ENCODE results near the gene FBXL16. TPM values are rescaled to one million over a fixed set of nuclear protein-coding genes. Genes with fewer than 3 reads are reported as not detected.
"Not testable (repeated sequence)": the region's sequence is repeated elsewhere in the genome, so short reads cannot be mapped to it uniquely, and the experiment has no call there.

Gene FBXL16
- total RNA-seq, 1 donor from 2014 or later: not detected

DNA sequence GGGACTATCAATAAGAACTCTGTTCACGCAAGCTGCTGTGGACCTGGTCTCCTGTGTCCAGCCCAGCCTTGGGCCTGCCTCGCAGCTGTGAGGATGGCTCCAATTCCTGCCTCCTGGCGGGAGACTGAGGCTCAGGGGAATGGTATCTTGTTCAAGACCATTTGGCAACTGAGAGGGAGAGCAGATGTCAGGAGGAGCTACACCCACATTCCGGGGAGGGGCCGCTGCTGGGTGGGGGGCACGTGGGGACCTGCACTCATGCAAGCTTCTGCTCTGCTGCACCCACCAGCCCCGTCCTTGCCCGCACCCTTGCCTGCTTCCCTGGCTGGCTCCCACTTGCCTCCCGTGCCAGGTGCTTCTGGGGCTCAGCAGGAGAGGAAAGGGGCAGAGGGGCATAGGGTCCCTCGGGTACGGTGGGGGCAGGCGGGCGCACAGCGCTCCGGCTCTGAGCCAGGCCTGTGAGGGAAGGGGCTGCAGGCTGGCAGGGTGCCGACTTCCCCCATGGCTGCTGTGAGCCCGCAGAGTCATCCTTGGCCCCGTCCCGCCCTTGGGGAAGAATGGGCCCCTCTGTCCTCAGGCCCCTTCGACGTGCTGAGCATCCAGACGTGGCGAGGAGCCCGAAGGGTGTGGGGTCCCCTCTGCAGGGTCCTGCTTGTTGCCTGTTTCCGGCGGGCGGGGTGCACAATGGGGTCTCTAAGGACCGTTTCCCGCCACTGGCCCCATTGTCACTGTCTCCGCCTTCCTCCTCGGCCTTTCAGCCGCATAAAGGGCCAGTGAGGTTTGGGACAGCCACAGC, 12.0 kb upstream of the FBXL16 start:
- H3K4me3 ChIP-seq (ENCODE audit: low read length in 3 of 3): no peak overlapping the region
- peaks cover 38 to 53% (median 38%) of the 10 kb centered on the region in 3 donors for H3K4me1 ChIP-seq (ENCODE audit: control insufficient read depth in 3 of 3, insufficient read depth in 3 of 3, low read length in 3 of 3)
- no peak overlapping the region for H3K9ac ChIP-seq (ENCODE audit: low read depth in 1 of 3, low read length in 3 of 3)
- H3K27ac ChIP-seq (ENCODE audit: low read depth, low read length): no peak overlapping the region
- H3K9me3 ChIP-seq (ENCODE audit: control insufficient read depth in 3 of 3, low read length in 3 of 3): no peaks in the 10 kb centered on the region
- H3K27me3 ChIP-seq (ENCODE audit: control insufficient read depth in 3 of 3, insufficient read depth in 3 of 3, low read length in 3 of 3): peaks cover 0 to 7% (median 5%) of the 10 kb centered on the region in 3 donors
- peaks cover 0 to 2% (median 2%) of the 10 kb centered on the region in 3 donors for H3K36me3 ChIP-seq (ENCODE audit: control insufficient read depth in 3 of 3, insufficient read depth in 3 of 3, low read length in 3 of 3)

DNA sequence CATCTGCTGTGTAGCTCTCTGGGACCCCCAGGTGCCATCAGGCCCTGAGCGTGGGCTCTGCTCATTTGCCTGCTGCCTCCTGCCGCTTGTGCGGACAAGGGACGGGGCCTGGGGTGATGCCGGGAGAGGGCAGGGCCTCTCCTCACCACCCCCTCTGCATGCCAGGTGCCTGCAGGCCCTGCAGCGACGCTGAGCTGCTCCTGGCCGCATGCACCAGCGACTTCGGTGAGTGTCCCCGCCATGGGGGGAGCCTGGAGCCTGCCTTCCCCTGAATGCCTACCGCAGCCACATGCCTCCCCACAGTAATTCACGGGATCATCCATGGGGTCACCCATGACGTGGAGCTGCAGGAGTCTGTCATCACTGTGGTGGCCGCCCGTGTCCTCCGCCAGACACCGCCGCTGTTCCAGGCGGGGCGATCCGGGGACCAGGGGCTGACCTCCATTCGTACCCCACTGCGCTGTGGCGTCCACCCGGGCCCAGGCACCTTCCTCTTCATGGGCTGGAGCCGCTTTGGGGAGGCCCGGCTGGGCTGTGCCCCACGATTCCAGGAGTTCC, 11.2 kb upstream of the FBXL16 start:
- Histone ChIP-seq H3K4me3 (ENCODE audit: low read length in 3 of 3) (no peak overlapping the region), H3K4me1 (ENCODE audit: control insufficient read depth in 3 of 3, insufficient read depth in 3 of 3, low read length in 3 of 3) (peaks cover 36 to 52% (median 36%) of the 10 kb centered on the region in 3 donors), H3K9ac (ENCODE audit: low read depth in 1 of 3, low read length in 3 of 3) (no peak overlapping the region)

DNA sequence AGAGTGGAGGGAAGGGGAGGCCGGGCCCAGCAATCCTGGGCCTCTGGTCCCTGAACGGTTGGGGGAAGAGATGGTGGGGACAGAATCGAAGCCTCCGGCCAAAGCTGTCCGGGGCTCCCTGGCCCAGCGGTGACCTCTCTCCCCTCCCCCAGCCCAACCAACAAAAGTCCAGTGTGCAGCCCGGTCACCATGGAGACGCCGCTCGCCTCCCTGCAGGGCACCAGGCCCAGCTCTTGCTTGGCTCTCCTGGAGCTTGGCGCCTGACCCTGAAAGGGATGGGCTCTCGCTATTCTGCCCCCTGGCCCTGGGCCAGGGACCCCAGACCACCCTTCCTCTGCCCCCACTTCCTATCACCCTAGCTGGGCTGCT, 10.6 kb upstream of the FBXL16 start:
- peaks cover 32 to 46% (median 33%) of the 10 kb centered on the region in 3 donors for H3K4me1 ChIP-seq (ENCODE audit: control insufficient read depth in 3 of 3, insufficient read depth in 3 of 3, low read length in 3 of 3)
- H3K9me3 ChIP-seq (ENCODE audit: control insufficient read depth in 3 of 3, low read length in 3 of 3): no peaks in the 10 kb centered on the region

More for the DNA sequence above, 11.2 kb upstream of the FBXL16 start:
- Histone ChIP-seq H3K36me3 (ENCODE audit: control insufficient read depth in 3 of 3, insufficient read depth in 3 of 3, low read length in 3 of 3) (peaks cover 0 to 2% (median 0%) of the 10 kb centered on the region in 3 donors), H3K27me3 (ENCODE audit: control insufficient read depth in 3 of 3, insufficient read depth in 3 of 3, low read length in 3 of 3) (peaks cover 0 to 7% (median 5%) of the 10 kb centered on the region in 3 donors), H3K27ac (ENCODE audit: low read depth, low read length) (no peak overlapping the region), H3K9me3 (ENCODE audit: control insufficient read depth in 3 of 3, low read length in 3 of 3) (no peaks in the 10 kb centered on the region)

DNA sequence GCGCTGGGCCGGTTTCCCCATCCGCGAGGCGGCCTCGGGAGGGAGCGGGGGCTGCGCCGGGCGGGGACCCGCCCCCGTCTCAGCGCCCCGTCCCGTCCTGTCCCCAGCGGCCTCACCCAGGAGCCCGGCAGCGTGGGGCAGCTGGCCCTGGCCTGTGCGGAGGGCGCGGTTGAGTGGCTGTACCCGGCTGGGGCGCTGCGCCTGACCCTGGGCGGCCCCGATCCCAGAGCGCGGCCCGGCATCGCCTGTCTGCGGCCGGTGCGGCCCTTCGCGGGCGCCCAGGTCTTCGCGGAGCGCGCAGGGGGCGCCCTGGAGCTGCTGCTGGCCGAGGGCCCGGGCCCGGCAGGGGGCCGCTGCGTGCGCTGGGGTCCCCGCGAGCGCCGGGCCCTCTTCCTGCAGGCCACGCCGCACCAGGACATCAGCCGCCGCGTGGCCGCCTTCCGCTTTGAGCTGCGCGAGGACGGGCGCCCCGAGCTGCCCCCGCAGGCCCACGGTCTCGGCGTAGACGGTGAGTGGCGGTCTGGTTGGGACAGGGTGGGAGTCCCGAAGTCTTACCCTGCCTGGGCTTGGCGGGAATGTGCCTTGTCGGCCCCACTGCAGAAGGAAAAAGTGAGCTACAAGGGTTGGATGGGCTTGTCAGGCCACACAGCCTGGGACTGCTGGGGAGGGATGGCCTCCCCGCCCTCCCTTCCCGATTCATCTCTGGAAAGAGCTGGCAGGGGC, 10.0 kb upstream of the FBXL16 start:
- H3K27ac ChIP-seq (ENCODE audit: low read depth, low read length): no peak overlapping the region
- H3K36me3 ChIP-seq (ENCODE audit: control insufficient read depth in 3 of 3, insufficient read depth in 3 of 3, low read length in 3 of 3): peaks cover 0 to 2% (median 0%) of the 10 kb centered on the region in 3 donors
- no peaks in the 10 kb centered on the region for H3K9me3 ChIP-seq (ENCODE audit: control insufficient read depth in 3 of 3, low read length in 3 of 3)
- H3K27me3 ChIP-seq (ENCODE audit: control insufficient read depth in 3 of 3, insufficient read depth in 3 of 3, low read length in 3 of 3): peaks cover 10 to 17% (median 15%) of the 10 kb centered on the region in 3 donors
- H3K4me1 ChIP-seq (ENCODE audit: control insufficient read depth in 3 of 3, insufficient read depth in 3 of 3, low read length in 3 of 3): peaks cover 32 to 44% (median 33%) of the 10 kb centered on the region in 3 donors
- H3K4me3 ChIP-seq (ENCODE audit: low read length in 3 of 3): peak overlapping the region; percentile 38 to 76 (median 66)
- H3K9ac ChIP-seq (ENCODE audit: low read depth in 1 of 3, low read length in 3 of 3): peak overlapping the region; percentile 23 to 74 (median 33)

More for the DNA sequence above, 10.6 kb upstream of the FBXL16 start:
- Histone ChIP-seq H3K27ac (ENCODE audit: low read depth, low read length) (no peak overlapping the region), H3K9ac (ENCODE audit: low read depth in 1 of 3, low read length in 3 of 3) (peak overlapping the region in 2 of 3 donors; percentile 23 to 74), H3K27me3 (ENCODE audit: control insufficient read depth in 3 of 3, insufficient read depth in 3 of 3, low read length in 3 of 3) (peaks cover 5 to 12% (median 10%) of the 10 kb centered on the region in 3 donors), H3K4me3 (ENCODE audit: low read length in 3 of 3) (peak overlapping the region in 2 of 3 donors; percentile 14 to 66), H3K36me3 (ENCODE audit: control insufficient read depth in 3 of 3, insufficient read depth in 3 of 3, low read length in 3 of 3) (peaks cover 0 to 2% (median 0%) of the 10 kb centered on the region in 3 donors)

DNA sequence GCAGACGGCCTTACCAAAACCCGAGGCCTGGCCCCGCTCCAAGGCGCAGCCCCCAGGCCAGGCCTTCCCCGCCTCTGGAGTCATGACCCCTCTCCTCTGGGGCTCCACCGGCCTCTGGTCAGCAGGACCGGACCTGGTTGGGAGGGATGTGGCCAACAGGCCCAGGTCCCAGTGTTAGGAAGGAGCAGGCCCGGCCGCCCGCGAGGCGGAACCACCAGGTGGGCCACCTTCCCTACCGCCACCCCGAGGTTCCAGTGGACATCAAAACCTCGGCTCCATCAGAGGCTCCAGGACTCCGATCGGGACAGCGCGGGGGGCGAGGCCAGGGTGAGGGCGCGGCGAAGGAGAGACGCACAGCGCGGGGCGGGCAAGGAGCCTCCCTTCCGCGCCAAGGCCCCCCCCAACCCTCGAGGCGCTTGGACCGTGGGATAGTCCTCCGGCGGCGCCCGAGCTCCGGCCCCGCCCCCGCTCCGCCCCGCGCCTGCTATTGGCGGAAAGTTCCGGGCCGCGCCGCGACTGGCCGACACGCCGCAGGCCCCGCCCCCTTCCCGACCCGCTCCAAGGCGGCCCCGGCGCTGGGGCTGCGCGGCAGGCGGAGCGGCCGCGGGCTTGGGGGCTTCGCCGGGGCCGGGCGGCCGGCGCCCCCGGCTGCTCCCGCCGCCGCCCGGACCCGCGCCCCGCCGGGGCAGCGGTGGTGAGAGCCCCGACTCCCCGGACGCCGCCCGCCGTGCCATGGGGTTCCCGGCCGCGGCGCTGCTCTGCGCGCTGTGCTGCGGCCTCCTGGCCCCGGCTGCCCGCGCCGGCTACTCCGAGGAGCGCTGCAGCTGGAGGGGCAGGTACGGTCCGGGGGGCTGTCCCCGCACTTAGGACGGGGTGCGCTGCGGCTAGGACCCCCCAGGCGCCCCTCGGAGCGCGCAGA, 9.2 kb upstream of the FBXL16 start, which contains the start of gene METRN:
METRN (plus strand) TSS at position 561 of the 919 bp plus-strand sequence; CDS start at position 733, 172 bp downstream.
- peak within 1 kb of the TSS; percentile 23 to 74 (median 33) for H3K9ac ChIP-seq (ENCODE audit: low read depth in 1 of 3, low read length in 3 of 3)
- no peak within 1 kb of the TSS for H3K27ac ChIP-seq (ENCODE audit: low read depth, low read length)
- H3K36me3 ChIP-seq (ENCODE audit: control insufficient read depth in 3 of 3, insufficient read depth in 3 of 3, low read length in 3 of 3): peaks cover 0 to 2% (median 0%) of the 10 kb centered on the region in 3 donors
- H3K27me3 ChIP-seq (ENCODE audit: control insufficient read depth in 3 of 3, insufficient read depth in 3 of 3, low read length in 3 of 3): peaks cover 18 to 25% (median 24%) of the 10 kb centered on the region in 3 donors
- H3K9me3 ChIP-seq (ENCODE audit: control insufficient read depth in 3 of 3, low read length in 3 of 3): no peaks in the 10 kb centered on the region
- peak within 1 kb of the TSS; percentile 38 to 76 (median 66) for H3K4me3 ChIP-seq (ENCODE audit: low read length in 3 of 3)
- peaks cover 25 to 40% (median 28%) of the 10 kb centered on the region in 3 donors for H3K4me1 ChIP-seq (ENCODE audit: control insufficient read depth in 3 of 3, insufficient read depth in 3 of 3, low read length in 3 of 3)

DNA sequence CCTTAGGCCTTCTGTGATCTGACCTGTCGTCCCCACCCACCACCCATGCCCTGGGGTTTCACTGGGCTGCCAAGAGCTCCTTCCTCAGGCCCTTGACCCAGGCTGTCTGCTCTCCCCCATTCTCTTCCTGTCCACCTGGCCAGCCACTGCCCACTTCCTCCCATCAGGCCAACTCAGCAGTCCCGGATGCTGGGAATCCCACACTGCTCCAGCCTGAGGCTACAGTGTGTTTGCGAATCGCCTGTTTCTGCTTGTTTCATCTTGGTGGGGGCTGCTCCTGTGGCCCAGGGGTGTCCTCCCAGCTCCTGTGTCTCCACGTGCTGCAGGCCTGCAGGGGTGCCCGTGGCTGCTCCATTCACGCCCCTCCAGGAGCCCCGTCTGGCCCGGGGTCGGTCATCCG, 8.5 kb upstream of the FBXL16 start:
- no peak overlapping the region for H3K4me3 ChIP-seq (ENCODE audit: low read length in 3 of 3)
- H3K27ac ChIP-seq (ENCODE audit: low read depth, low read length): no peak overlapping the region
- H3K9ac ChIP-seq (ENCODE audit: low read depth in 1 of 3, low read length in 3 of 3): no peak overlapping the region
- peaks cover 19 to 34% (median 25%) of the 10 kb centered on the region in 3 donors for H3K4me1 ChIP-seq (ENCODE audit: control insufficient read depth in 3 of 3, insufficient read depth in 3 of 3, low read length in 3 of 3)
- H3K36me3 ChIP-seq (ENCODE audit: control insufficient read depth in 3 of 3, insufficient read depth in 3 of 3, low read length in 3 of 3): peaks cover 0 to 2% (median 0%) of the 10 kb centered on the region in 3 donors
- H3K9me3 ChIP-seq (ENCODE audit: control insufficient read depth in 3 of 3, low read length in 3 of 3): no peaks in the 10 kb centered on the region
- H3K27me3 ChIP-seq (ENCODE audit: control insufficient read depth in 3 of 3, insufficient read depth in 3 of 3, low read length in 3 of 3): peaks cover 22 to 32% (median 31%) of the 10 kb centered on the region in 3 donors

DNA sequence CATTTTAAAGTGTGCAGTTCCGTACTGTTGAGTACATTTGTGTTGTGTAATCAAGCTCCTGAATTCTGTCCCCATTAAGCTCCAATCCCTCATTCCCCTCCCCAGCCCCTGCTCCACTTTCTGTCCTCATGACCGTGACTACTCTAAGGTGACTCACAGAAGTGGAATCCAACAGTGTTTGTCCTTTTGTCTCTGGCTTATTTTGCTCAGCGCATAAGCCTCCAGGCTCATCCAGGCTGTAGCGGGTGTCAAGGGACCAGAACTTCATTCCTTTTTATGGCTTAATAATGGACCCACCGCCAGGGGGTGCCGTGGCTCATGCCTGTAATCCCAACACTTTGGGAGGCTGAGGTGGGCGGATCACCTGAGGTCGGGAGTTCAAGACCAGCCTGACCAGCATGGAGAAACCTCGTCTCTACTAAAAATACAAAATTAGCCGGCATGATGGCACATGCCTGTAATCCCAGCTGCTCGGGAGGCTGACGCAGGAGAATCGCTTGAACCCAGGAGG, 7.2 kb upstream of the FBXL16 start:
- not testable (repeated sequence) for H3K9me3 ChIP-seq (ENCODE audit: control insufficient read depth in 3 of 3, low read length in 3 of 3); H3K27ac ChIP-seq (ENCODE audit: low read depth, low read length); H3K4me3 ChIP-seq (ENCODE audit: low read length in 3 of 3); H3K36me3 ChIP-seq (ENCODE audit: control insufficient read depth in 3 of 3, insufficient read depth in 3 of 3, low read length in 3 of 3); H3K9ac ChIP-seq (ENCODE audit: low read depth in 1 of 3, low read length in 3 of 3)
- Histone ChIP-seq H3K4me1 (ENCODE audit: control insufficient read depth in 3 of 3, insufficient read depth in 3 of 3, low read length in 3 of 3) (peaks cover 17 to 32% (median 20%) of the 10 kb centered on the region in 3 donors), H3K27me3 (ENCODE audit: control insufficient read depth in 3 of 3, insufficient read depth in 3 of 3, low read length in 3 of 3) (peaks cover 35 to 45% (median 44%) of the 10 kb centered on the region in 3 donors)

DNA sequence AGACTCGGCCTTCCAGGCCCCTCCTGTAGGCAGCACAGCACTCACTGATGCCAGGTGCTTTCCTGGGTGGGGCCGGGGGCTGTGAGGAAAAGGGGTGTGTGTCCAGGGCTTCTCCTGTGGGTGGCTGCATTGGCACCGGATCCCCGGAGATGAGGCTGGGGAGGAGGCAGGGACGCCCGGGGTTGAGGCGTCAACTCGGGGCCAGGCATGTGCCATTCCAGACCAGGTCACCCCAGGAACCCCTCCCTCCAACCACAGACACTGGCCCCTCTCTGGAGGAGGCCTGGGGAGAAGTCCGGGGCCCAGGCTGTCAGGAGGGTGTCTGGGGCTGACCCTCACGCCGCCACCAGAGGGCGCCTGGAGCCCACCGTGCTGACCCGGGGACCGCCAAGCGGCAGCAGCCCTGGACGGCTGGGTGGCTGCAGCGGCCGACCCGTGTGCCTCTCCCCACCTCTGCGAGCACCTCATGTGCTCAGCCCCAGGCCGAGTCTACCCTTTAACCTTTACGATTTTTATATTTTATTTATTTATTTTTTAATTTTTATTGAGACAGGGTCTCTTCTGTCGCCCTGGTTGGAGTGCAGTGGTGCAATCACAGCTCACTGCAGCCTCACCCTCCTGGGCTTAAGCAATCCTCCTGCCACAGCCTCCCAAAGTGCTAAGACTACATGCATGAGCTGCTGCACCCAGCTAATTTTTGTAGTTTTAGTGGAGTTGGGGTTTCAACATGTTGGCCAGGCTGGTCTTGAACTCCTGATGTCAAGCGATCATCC, 6.1 kb upstream of the FBXL16 start:
- H3K27ac ChIP-seq (ENCODE audit: low read depth, low read length): no peak overlapping the region
- no peaks in the 10 kb centered on the region for H3K9me3 ChIP-seq (ENCODE audit: control insufficient read depth in 3 of 3, low read length in 3 of 3)
- no peak overlapping the region for H3K9ac ChIP-seq (ENCODE audit: low read depth in 1 of 3, low read length in 3 of 3)
- H3K36me3 ChIP-seq (ENCODE audit: control insufficient read depth in 3 of 3, insufficient read depth in 3 of 3, low read length in 3 of 3): no peaks in the 10 kb centered on the region
- H3K4me3 ChIP-seq (ENCODE audit: low read length in 3 of 3): no peak overlapping the region
- H3K4me1 ChIP-seq (ENCODE audit: control insufficient read depth in 3 of 3, insufficient read depth in 3 of 3, low read length in 3 of 3): peaks cover 17 to 31% (median 20%) of the 10 kb centered on the region in 3 donors
- H3K27me3 ChIP-seq (ENCODE audit: control insufficient read depth in 3 of 3, insufficient read depth in 3 of 3, low read length in 3 of 3): peaks cover 46 to 54% (median 52%) of the 10 kb centered on the region in 3 donors

All from skeletal muscle tissue (tissue), 4 donors.